NK-92 (cell line): Measurements from ENCODE around the gene PDE4B.

Source experiments
- DNase-seq: peaks from one replicate; lab custom pipeline; 2025; ENCODE audit not compliant: unreplicated experiment; lab: John Stamatoyannopoulos, UW

The PDE4B gene

GRCh38 chr1:66226985-66227384 is 434.3 kb downstream of the PDE4B start:
- DNase-seq, result no peak

- DNase-seq, result no peak
Measured at GRCh38 chr1:66227966-66228365, 435.3 kb downstream of the PDE4B start.

- DNase-seq, result no peak
Measured at GRCh38 chr1:66231217-66231616, 438.5 kb downstream of the PDE4B start.

DNA sequence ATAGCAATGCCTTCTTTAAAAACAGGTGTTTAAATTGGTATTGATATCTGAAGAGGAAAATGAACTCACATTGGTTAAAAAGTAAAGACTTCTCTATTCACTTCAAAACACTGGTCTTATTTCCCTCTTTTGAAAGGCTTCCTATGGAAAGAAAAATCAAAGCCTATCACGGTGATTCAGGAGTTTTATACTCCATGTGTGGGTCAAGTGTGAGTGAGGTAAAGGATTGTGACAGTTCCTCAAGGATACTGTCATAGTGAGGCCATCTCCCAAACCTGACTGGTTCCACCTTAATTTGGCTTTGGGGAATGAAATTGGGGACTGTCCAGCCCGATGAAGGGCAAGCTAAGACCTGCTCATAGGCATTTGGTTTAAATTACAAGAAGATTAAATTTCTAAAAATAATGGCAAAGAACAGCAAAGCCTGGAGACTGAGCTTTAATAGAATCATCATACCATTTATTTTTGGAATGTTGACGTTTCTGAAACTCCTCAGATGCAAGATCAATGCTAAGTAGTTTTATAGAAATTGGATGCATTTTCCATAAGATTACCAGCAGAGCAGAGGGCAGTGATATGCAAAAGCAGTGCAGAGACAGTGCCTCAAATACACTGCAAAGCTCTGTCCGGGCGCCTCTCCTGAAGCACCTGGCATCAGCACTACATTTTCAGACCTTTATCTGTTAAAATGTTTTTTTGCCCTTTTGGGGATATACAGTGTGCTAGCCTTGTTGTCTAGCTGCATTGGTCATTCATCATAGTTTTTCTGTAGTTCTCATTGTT is 439.2 kb downstream of the PDE4B start:
- DNase-seq, result no peak

- no peak for DNase-seq
Measured at GRCh38 chr1:66237042-66237441, 444.3 kb downstream of the PDE4B start.

DNA sequence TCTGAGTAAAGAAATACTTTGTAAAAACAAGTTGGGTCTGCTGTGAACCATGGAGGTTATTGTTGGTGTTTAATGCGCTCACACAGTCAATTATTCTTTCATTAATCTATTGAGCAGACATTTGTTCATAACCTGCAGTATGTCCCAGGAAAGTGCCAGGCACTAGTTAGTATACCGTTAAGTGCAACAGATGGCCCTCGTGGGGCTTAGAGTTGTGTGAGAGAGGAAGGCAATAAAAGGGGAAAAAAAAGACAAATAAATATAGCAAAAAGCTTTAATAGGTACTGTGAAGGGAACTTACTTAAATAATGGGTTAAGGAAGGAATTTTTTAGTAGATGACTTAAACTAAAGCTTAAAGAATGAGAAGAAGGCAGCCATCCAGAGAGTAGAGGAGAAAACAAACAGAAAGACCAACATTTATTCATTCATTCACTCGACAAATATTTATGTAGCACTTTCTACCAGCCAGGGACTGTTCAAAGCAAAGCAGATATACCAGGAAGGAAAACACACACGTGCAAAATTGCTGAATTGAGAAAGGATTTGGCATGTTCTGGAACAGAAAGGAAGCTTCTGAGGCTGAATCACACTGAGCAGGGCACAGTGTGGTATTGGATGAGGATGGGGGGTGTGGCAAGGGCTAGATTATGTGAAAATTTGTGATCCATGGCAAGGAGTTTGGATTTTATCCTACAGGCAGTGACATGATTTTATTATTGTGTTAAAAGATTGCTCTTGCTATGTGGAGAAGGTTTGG is 445.2 kb downstream of the PDE4B start:
- no peak for DNase-seq

DNA sequence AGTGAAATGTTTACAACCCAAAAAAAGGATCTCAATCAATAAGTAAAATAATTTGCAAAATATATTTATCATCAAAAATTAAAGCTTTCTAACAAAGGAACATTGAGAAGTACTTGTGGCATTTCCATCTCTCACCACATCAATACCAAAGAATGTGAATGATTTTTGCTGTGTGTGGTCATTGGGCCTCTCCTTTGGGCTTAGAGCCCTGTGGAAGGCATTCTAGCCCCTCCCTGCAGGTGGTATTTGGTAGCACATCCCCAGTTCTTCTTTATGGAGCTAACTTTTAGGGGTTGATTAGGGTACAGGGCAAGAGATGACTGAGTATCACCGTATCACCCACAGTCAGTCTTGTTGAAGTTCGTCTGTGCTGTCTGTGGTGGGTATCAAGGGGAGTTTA is 447.1 kb downstream of the PDE4B start:
- DNase-seq, result no peak

DNA sequence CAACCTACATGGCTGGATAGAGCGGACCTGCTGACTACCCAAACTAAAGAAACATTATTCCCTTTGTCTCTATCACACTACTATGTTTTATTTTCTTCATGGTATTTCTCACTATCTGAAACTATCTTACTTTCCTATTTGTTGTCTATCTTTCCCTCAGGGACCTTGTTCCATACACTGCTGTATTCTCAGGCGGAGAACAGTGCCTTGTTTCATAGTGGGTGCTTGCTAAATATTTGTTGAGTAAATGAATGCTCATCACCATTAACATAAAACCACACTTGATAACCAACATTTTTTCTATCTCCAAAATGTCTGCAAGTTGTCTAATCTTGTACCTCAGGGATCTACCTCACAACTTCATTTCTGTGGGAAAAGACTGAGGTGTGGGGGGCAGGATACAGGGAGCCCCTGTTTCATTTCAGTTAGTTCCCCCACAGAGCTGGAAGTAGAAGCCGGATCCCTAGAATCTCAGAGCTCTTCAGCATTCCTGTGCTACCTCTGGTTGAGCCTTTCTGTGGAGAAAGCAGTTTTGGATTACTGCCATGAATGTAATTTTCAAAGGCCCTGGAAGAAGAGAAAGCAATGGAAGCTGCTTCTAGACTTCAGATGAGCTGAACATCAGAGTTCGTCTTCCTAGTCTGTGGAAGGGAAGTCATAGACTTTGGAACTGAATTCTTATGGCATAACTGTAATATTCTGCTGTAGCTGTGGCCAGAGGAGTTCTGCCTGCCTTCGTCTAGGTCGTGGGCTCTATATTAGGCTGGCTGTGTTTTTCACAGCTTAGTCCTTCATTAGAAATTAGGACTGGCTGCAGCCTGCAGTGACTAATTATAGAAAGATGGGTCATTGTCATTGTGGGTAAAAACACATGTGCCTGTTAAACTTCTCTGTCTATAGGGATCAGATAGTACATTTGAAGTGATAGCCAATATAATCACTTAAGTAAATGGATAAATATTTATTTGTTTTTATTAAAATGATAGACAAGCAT is 448.1 kb downstream of the PDE4B start:
- DNase-seq, result no peak

GRCh38 chr1:66242646-66243547 is 450.2 kb downstream of the PDE4B start:
- DNase-seq, result peak; percentile 6

GRCh38 chr1:66243548-66244130 is 450.9 kb downstream of the PDE4B start:
- no peak for DNase-seq

DNA sequence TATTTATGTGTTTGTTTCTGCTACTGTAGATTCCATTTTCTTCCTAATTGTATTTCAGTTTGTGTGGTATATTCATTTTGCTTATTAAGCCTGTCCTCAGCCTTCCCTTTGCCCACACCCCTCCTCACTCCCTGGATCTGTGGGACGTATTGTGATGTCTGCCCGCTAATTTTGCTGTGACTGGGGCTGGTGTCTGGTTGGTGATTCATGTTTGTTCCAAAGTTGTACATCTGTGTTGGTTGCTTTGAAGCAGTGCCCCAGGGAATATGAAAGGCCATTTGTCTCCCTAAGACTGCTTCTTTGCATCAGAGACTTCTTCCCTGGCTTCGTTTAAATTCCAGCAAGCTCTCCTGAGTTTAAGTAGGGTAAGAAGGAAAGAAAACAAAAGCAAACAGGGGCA is 451.7 kb downstream of the PDE4B start:
- no peak for DNase-seq

GRCh38 chr1:66245691-66246090 is 453.0 kb downstream of the PDE4B start:
- no peak for DNase-seq

- no peak for DNase-seq
Measured at GRCh38 chr1:66246351-66247269, 453.9 kb downstream of the PDE4B start.

- DNase-seq, result no peak
Measured at GRCh38 chr1:66247415-66248208, 454.9 kb downstream of the PDE4B start.

GRCh38 chr1:66248257-66248656 is 455.6 kb downstream of the PDE4B start:
- DNase-seq, result no peak

DNA sequence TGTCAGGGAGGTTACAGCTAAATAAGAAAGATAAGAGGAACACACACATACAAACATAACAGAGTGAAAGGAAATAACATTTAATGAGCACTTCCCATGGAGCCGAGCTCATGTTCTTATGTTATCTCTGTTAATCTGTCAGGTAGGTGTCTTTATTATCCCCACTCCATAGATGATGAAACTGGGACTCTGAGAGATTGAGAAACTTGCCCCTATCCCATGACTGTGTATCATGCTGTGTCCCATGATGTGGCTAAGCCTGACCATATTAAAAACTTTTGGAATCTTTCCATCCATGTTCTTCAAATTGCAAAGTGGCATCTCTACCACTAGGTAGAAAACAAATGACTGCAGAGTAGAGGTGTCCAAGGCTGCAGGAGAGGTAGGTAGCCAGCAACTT is 456.1 kb downstream of the PDE4B start:
- no peak for DNase-seq

- no peak for DNase-seq
Measured at GRCh38 chr1:66250075-66250474, 457.4 kb downstream of the PDE4B start.

- DNase-seq, result no peak
Measured at GRCh38 chr1:66250478-66250877, 457.8 kb downstream of the PDE4B start.
